ENCODE results near the gene INPP5K. TPM values are rescaled to one million over a fixed set of nuclear protein-coding genes. Genes with fewer than 3 reads are reported as not detected.

Gene INPP5K
- total RNA-seq, 1 donor from 2014 or later = 73.7 TPM

GRCh38 chr17:1506649-1507267, 9.7 kb downstream of the INPP5K start:
- Histone ChIP-seq H3K36me3 (peaks cover 53 to 64% of the 10 kb centered on the region in 2 donors), H3K4me3 (no peak overlapping the region), H3K9me3 (no peaks in the 10 kb centered on the region), H3K27ac (no peak overlapping the region), H3K27me3 (no peaks in the 10 kb centered on the region), H3K4me1 (peaks cover 7 to 14% of the 10 kb centered on the region in 2 donors)
- intact Hi-C loops (cut with DNase I) = no loop called here
- no peak for TF ChIP-seq CTCF (IDR thresholded peaks at IDR 0.05)
- DNase-seq (ENCODE audit: low spot score in 2 of 2) = no peak

- H3K36me3 ChIP-seq = peaks cover 53 to 73% of the 10 kb centered on the region in 2 donors
Measured at GRCh38 chr17:1505586-1505985, 10.8 kb downstream of the INPP5K start.

GRCh38 chr17:1504866-1505265, 11.5 kb downstream of the INPP5K start:
- H3K9me3 ChIP-seq = no peaks in the 10 kb centered on the region
- intact Hi-C loops (cut with DNase I) = no loop called here
- peaks cover 51 to 74% of the 10 kb centered on the region in 2 donors for H3K36me3 ChIP-seq
- H3K27ac ChIP-seq = no peak overlapping the region
- TF ChIP-seq CTCF (IDR thresholded peaks at IDR 0.05) = no peak
- H3K4me3 ChIP-seq = no peak overlapping the region
- H3K4me1 ChIP-seq = no peaks in the 10 kb centered on the region
- no peaks in the 10 kb centered on the region for H3K27me3 ChIP-seq
- no peak for DNase-seq (ENCODE audit: low spot score in 2 of 2)

More at GRCh38 chr17:1505586-1505985, 10.8 kb downstream of the INPP5K start:
- Histone ChIP-seq H3K27me3 (no peaks in the 10 kb centered on the region), H3K9me3 (no peaks in the 10 kb centered on the region), H3K27ac (no peak overlapping the region), H3K4me1 (peaks cover 0 to 2% of the 10 kb centered on the region in 2 donors), H3K4me3 (no peak overlapping the region)
- intact Hi-C loops (cut with DNase I) = no loop called here
- TF ChIP-seq CTCF (IDR thresholded peaks at IDR 0.05) = no peak
- DNase-seq (ENCODE audit: low spot score in 2 of 2) = no peak

DNA sequence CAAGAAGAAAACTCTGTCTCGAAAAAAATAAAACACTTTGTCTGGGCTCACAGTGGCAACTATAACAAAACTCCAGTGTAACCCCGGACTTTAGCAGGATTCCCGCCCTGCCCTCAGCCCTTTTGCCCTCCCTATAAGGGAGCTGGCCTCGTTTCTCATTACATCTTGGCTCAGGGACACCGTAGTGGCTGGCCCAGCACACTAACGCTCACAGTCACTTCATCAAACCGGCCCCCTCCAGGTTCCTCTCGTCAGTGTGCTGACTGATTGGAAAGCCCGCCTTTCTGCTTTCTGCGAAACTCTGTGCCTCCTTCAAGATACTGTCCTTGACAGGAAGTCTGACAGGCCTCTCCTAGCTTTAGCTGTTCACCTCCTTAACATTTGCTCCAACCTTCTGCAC, 12.7 kb downstream of the INPP5K start:
- no peaks in the 10 kb centered on the region for H3K27me3 ChIP-seq
- no peaks in the 10 kb centered on the region for H3K4me1 ChIP-seq
- no peak overlapping the region for H3K4me3 ChIP-seq
- no peak for TF ChIP-seq CTCF (IDR thresholded peaks at IDR 0.05)
- no peaks in the 10 kb centered on the region for H3K9me3 ChIP-seq
- DNase-seq (ENCODE audit: low spot score in 2 of 2) = no peak
- no peak overlapping the region for H3K27ac ChIP-seq
- peaks cover 40 to 72% of the 10 kb centered on the region in 2 donors for H3K36me3 ChIP-seq
- intact Hi-C loops (cut with DNase I) = no loop called here

GRCh38 chr17:1498869-1499268, 17.5 kb downstream of the INPP5K start:
- Histone ChIP-seq H3K9me3 (no peaks in the 10 kb centered on the region), H3K27ac (no peak overlapping the region), H3K27me3 (no peaks in the 10 kb centered on the region), H3K4me1 (peaks cover 17 to 25% of the 10 kb centered on the region in 2 donors), H3K4me3 (no peak overlapping the region), H3K36me3 (peaks cover 15 to 51% of the 10 kb centered on the region in 2 donors)
- intact Hi-C loops (cut with DNase I) = no loop called here
- TF ChIP-seq CTCF (IDR thresholded peaks at IDR 0.05) = no peak
- DNase-seq (ENCODE audit: low spot score in 2 of 2) = no peak

All from ascending aorta (tissue), 2 donors.